ENCODE data around the gene RUNX3.

- TF ChIP-seq POLR2A (IDR thresholded peaks at IDR 0.05) (no peak), POLR2AphosphoS5 (IDR thresholded peaks at IDR 0.05) (no peak), EP300 (IDR thresholded peaks at IDR 0.05) (no peak)
Measured at GRCh38 chr1:24875257-24875656, 54.8 kb downstream of the RUNX3 start.
